ENCODE data around the gene ATP5ME.

ATP5ME gene

GRCh38 chr4:674172-675035 is at the start of gene ATP5ME, which contains the start of gene MYL5:
Gene ATP5ME (minus strand): TSS chr4:674276. CDS start chr4:674247, 29 bp downstream.
Gene MYL5 (plus strand): TSS chr4:674542. CDS start chr4:678027, 3,485 bp downstream.
- no peaks in the 10 kb centered on the region for H3K27me3 ChIP-seq (ENCODE audit: control insufficient read depth in 5 of 5, insufficient read depth in 4 of 5, low read length in 5 of 5)
- H3K36me3 ChIP-seq (ENCODE audit: control insufficient read depth in 5 of 5, insufficient read depth in 5 of 5, low read length in 5 of 5), result peaks cover 0 to 22% (median 19%) of the 10 kb centered on the region in 5 donors
- H3K9ac ChIP-seq (ENCODE audit: low read length in 5 of 5), result peak within 1 kb of the TSS; percentile 63 to 100 (median 99)
- H3K4me1 ChIP-seq (ENCODE audit: control insufficient read depth in 5 of 5, insufficient read depth in 5 of 5, low read length in 5 of 5), result peaks cover 3 to 29% (median 25%) of the 10 kb centered on the region in 5 donors
- no peaks in the 10 kb centered on the region for H3K9me3 ChIP-seq (ENCODE audit: control insufficient read depth in 5 of 5, low read length in 5 of 5)
- peak within 1 kb of the TSS; percentile 63 to 92 (median 82) for H3K4me3 ChIP-seq (ENCODE audit: low read depth in 1 of 5, low read length in 5 of 5)
- H3K27ac ChIP-seq (ENCODE audit: low read depth, low read length), result peak within 1 kb of the TSS; percentile 97

- H3K27me3 ChIP-seq (ENCODE audit: control insufficient read depth in 5 of 5, insufficient read depth in 4 of 5, low read length in 5 of 5), result no peaks in the 10 kb centered on the region
- peaks cover 0 to 22% (median 12%) of the 10 kb centered on the region in 5 donors for H3K36me3 ChIP-seq (ENCODE audit: control insufficient read depth in 5 of 5, insufficient read depth in 5 of 5, low read length in 5 of 5)
- no peak overlapping the region for H3K9ac ChIP-seq (ENCODE audit: low read length in 5 of 5)
- H3K4me1 ChIP-seq (ENCODE audit: control insufficient read depth in 5 of 5, insufficient read depth in 5 of 5, low read length in 5 of 5), result peaks cover 2 to 29% (median 25%) of the 10 kb centered on the region in 5 donors
- no peak overlapping the region for H3K27ac ChIP-seq (ENCODE audit: low read depth, low read length)
- H3K4me3 ChIP-seq (ENCODE audit: low read depth in 1 of 5, low read length in 5 of 5), result no peak overlapping the region
- H3K9me3 ChIP-seq (ENCODE audit: control insufficient read depth in 5 of 5, low read length in 5 of 5), result no peaks in the 10 kb centered on the region
Measured at GRCh38 chr4:722851-723360, 48.8 kb upstream of the ATP5ME start.

GRCh38 chr4:722169-722725 is 48.2 kb upstream of the ATP5ME start:
- Histone ChIP-seq H3K4me1 (ENCODE audit: control insufficient read depth in 5 of 5, insufficient read depth in 5 of 5, low read length in 5 of 5) (peaks cover 2 to 34% (median 25%) of the 10 kb centered on the region in 5 donors), H3K27me3 (ENCODE audit: control insufficient read depth in 5 of 5, insufficient read depth in 4 of 5, low read length in 5 of 5) (no peaks in the 10 kb centered on the region), H3K4me3 (ENCODE audit: low read depth in 1 of 5, low read length in 5 of 5) (no peak overlapping the region)

GRCh38 chr4:721261-722168 is 47.4 kb upstream of the ATP5ME start:
- Histone ChIP-seq H3K4me3 (ENCODE audit: low read depth in 1 of 5, low read length in 5 of 5) (no peak overlapping the region), H3K9me3 (ENCODE audit: control insufficient read depth in 5 of 5, low read length in 5 of 5) (no peaks in the 10 kb centered on the region), H3K27me3 (ENCODE audit: control insufficient read depth in 5 of 5, insufficient read depth in 4 of 5, low read length in 5 of 5) (no peaks in the 10 kb centered on the region), H3K4me1 (ENCODE audit: control insufficient read depth in 5 of 5, insufficient read depth in 5 of 5, low read length in 5 of 5) (peaks cover 2 to 29% (median 20%) of the 10 kb centered on the region in 5 donors), H3K9ac (ENCODE audit: low read length in 5 of 5) (peak overlapping the region in 1 of 5 donors; percentile 51), H3K27ac (ENCODE audit: low read depth, low read length) (no peak overlapping the region), H3K36me3 (ENCODE audit: control insufficient read depth in 5 of 5, insufficient read depth in 5 of 5, low read length in 5 of 5) (peaks cover 0 to 26% (median 12%) of the 10 kb centered on the region in 5 donors)

More at GRCh38 chr4:722169-722725, 48.2 kb upstream of the ATP5ME start:
- Histone ChIP-seq H3K9me3 (ENCODE audit: control insufficient read depth in 5 of 5, low read length in 5 of 5) (no peaks in the 10 kb centered on the region), H3K36me3 (ENCODE audit: control insufficient read depth in 5 of 5, insufficient read depth in 5 of 5, low read length in 5 of 5) (peaks cover 0 to 26% (median 12%) of the 10 kb centered on the region in 5 donors), H3K27ac (ENCODE audit: low read depth, low read length) (no peak overlapping the region), H3K9ac (ENCODE audit: low read length in 5 of 5) (no peak overlapping the region)

GRCh38 chr4:720111-720860 is 46.2 kb upstream of the ATP5ME start:
- no peak overlapping the region for H3K27ac ChIP-seq (ENCODE audit: low read depth, low read length)
- H3K36me3 ChIP-seq (ENCODE audit: control insufficient read depth in 5 of 5, insufficient read depth in 5 of 5, low read length in 5 of 5), result peaks cover 0 to 26% (median 12%) of the 10 kb centered on the region in 5 donors
- no peaks in the 10 kb centered on the region for H3K9me3 ChIP-seq (ENCODE audit: control insufficient read depth in 5 of 5, low read length in 5 of 5)
- H3K4me3 ChIP-seq (ENCODE audit: low read depth in 1 of 5, low read length in 5 of 5), result no peak overlapping the region
- no peaks in the 10 kb centered on the region for H3K27me3 ChIP-seq (ENCODE audit: control insufficient read depth in 5 of 5, insufficient read depth in 4 of 5, low read length in 5 of 5)
- no peak overlapping the region for H3K9ac ChIP-seq (ENCODE audit: low read length in 5 of 5)
- peaks cover 2 to 23% (median 11%) of the 10 kb centered on the region in 5 donors for H3K4me1 ChIP-seq (ENCODE audit: control insufficient read depth in 5 of 5, insufficient read depth in 5 of 5, low read length in 5 of 5)

GRCh38 chr4:718460-718859 is 44.4 kb upstream of the ATP5ME start:
- no peaks in the 10 kb centered on the region for H3K27me3 ChIP-seq (ENCODE audit: control insufficient read depth in 5 of 5, insufficient read depth in 4 of 5, low read length in 5 of 5)
- H3K9ac ChIP-seq (ENCODE audit: low read length in 5 of 5), result no peak overlapping the region
- peaks cover 0 to 27% (median 15%) of the 10 kb centered on the region in 5 donors for H3K36me3 ChIP-seq (ENCODE audit: control insufficient read depth in 5 of 5, insufficient read depth in 5 of 5, low read length in 5 of 5)
- no peaks in the 10 kb centered on the region for H3K9me3 ChIP-seq (ENCODE audit: control insufficient read depth in 5 of 5, low read length in 5 of 5)
- peaks cover 5 to 25% (median 17%) of the 10 kb centered on the region in 5 donors for H3K4me1 ChIP-seq (ENCODE audit: control insufficient read depth in 5 of 5, insufficient read depth in 5 of 5, low read length in 5 of 5)
- no peak overlapping the region for H3K27ac ChIP-seq (ENCODE audit: low read depth, low read length)
- no peak overlapping the region for H3K4me3 ChIP-seq (ENCODE audit: low read depth in 1 of 5, low read length in 5 of 5)

GRCh38 chr4:717601-718320 is 43.7 kb upstream of the ATP5ME start:
- Histone ChIP-seq H3K4me3 (ENCODE audit: low read depth in 1 of 5, low read length in 5 of 5) (no peak overlapping the region), H3K9me3 (ENCODE audit: control insufficient read depth in 5 of 5, low read length in 5 of 5) (no peaks in the 10 kb centered on the region), H3K36me3 (ENCODE audit: control insufficient read depth in 5 of 5, insufficient read depth in 5 of 5, low read length in 5 of 5) (peaks cover 0 to 20% (median 10%) of the 10 kb centered on the region in 5 donors), H3K4me1 (ENCODE audit: control insufficient read depth in 5 of 5, insufficient read depth in 5 of 5, low read length in 5 of 5) (peaks cover 5 to 25% (median 18%) of the 10 kb centered on the region in 5 donors), H3K27ac (ENCODE audit: low read depth, low read length) (no peak overlapping the region), H3K9ac (ENCODE audit: low read length in 5 of 5) (no peak overlapping the region), H3K27me3 (ENCODE audit: control insufficient read depth in 5 of 5, insufficient read depth in 4 of 5, low read length in 5 of 5) (no peaks in the 10 kb centered on the region)

- H3K4me1 ChIP-seq (ENCODE audit: control insufficient read depth in 5 of 5, insufficient read depth in 5 of 5, low read length in 5 of 5), result peaks cover 3 to 15% (median 7%) of the 10 kb centered on the region in 5 donors
- H3K27me3 ChIP-seq (ENCODE audit: control insufficient read depth in 5 of 5, insufficient read depth in 4 of 5, low read length in 5 of 5), result no peaks in the 10 kb centered on the region
- no peak overlapping the region for H3K27ac ChIP-seq (ENCODE audit: low read depth, low read length)
- no peaks in the 10 kb centered on the region for H3K9me3 ChIP-seq (ENCODE audit: control insufficient read depth in 5 of 5, low read length in 5 of 5)
- peak overlapping the region in 1 of 5 donors; percentile 26 for H3K9ac ChIP-seq (ENCODE audit: low read length in 5 of 5)
- no peak overlapping the region for H3K4me3 ChIP-seq (ENCODE audit: low read depth in 1 of 5, low read length in 5 of 5)
- H3K36me3 ChIP-seq (ENCODE audit: control insufficient read depth in 5 of 5, insufficient read depth in 5 of 5, low read length in 5 of 5), result peaks cover 0 to 16% (median 8%) of the 10 kb centered on the region in 5 donors
Measured at GRCh38 chr4:714087-714486, 40.0 kb upstream of the ATP5ME start.

All from subcutaneous abdominal adipose tissue (tissue), 5 donors.